GM18502 (cell line): ENCODE results near the gene SOSTDC1.

ENCODE experiments used
- ATAC-seq: cut with Tn5 transposase; IDR thresholded peaks from one replicate; pipeline ENCODE4 v1.9.1; 2021; ENCODE audit warnings: mild to moderate bottlenecking; ENCODE audit not compliant: unreplicated experiment, poor library complexity

Gene SOSTDC1

DNA sequence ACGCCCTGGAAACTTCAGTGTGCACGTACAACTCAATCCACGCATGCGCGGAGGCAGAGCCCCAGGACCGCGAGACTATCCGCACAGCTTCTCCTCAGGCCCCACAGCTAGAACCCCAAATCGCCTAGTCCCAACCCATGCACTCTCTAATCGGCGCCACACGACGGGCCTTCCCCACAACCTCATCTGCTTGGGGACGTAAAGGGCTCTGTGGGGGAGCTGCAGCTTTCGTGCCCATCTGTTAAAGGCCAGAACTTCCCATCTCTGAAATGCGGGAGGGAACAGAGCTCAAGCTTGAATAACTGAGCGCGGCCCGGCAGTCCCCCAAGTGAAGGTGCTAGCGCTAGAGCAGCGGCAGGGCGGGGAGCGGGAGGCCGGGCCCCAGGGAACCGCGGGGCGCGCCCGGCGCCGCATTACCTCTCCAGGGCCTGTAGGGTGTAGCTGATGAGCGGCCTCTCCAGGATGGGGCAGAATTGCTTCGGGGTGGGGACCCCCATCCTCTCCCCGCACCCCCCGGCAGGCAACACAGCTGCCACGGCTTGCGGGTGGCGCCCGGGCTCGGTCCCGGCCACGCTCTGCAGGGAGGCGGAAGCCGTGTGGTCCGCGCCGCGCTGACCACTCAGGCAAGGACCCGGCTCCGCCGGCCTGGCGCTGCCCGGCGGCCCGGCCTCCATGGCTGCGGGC is 44.7 kb downstream of the SOSTDC1 start:
- peak; percentile 89 for ATAC-seq

DNA sequence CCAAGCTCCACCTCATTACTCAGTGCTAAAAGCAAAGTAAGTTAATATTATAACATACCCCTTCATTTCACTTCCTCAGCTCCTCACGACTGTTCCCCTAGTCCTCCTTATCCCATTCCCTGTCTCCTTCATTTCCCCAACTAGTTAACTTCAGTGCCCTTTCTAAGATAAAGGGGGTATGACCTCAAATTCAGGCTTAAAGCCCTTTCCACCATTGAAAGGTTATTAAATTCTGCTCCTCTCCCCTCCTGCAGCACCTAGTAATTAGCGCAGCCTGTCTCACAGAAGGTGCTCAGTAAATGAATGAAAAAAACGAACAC is 45.2 kb downstream of the SOSTDC1 start:
- ATAC-seq: no peak

DNA sequence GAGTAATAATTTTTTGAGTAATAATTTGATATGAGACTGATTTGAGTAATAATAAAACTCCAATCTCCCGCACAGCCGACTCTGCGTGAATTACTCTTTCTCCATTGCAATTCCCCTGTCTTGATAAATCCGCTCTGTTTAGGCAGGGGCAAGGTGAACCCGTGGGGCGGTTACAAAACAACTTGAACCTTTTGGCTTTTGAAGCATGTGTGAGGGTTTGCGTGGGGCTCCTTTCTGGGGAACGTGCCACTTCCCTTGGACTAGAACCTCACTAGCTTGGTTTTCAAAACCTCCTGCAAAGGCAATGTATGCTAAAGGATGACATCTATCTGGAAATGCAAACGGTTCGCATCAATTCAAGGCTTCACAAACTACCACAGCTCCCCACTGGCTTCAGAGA is 45.7 kb downstream of the SOSTDC1 start:
- no peak for ATAC-seq

DNA sequence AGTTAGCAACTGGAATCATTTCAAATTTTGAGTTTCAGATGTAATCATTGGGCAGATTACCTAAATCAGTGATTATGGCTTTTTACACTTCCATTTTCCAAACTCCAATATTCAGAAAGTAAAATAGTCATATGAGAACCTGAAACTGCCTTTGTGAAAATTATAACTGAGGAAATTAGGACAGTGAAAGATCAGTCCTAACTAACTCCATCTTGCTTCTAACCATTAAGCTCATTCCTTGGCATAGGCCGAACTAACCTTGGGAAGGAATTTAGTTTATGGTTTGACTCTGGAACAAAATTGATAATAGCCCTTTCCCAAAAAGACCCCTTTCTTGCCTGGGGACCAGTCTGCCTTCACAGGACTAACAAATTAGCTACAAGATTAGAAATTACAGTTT is 46.4 kb downstream of the SOSTDC1 start:
- no peak for ATAC-seq

DNA sequence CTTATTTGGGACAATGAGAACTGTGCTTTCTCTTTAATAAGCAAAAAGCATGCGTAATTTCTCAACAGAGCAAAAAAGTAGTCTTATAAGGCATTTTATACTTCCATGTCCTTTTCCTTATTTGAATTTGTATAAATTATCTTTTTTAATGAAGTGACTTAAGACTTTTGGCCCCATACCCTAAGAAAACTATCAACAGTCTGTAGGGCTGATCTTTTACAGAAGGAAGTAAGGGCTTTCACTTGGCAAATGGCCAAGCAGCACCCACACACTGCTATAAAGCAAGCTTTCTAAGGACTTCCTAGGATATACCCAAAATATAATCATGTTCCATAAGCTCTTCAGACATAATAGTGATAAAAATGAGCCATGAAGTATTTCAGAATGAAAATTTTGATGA is 47.6 kb downstream of the SOSTDC1 start:
- no peak for ATAC-seq

DNA sequence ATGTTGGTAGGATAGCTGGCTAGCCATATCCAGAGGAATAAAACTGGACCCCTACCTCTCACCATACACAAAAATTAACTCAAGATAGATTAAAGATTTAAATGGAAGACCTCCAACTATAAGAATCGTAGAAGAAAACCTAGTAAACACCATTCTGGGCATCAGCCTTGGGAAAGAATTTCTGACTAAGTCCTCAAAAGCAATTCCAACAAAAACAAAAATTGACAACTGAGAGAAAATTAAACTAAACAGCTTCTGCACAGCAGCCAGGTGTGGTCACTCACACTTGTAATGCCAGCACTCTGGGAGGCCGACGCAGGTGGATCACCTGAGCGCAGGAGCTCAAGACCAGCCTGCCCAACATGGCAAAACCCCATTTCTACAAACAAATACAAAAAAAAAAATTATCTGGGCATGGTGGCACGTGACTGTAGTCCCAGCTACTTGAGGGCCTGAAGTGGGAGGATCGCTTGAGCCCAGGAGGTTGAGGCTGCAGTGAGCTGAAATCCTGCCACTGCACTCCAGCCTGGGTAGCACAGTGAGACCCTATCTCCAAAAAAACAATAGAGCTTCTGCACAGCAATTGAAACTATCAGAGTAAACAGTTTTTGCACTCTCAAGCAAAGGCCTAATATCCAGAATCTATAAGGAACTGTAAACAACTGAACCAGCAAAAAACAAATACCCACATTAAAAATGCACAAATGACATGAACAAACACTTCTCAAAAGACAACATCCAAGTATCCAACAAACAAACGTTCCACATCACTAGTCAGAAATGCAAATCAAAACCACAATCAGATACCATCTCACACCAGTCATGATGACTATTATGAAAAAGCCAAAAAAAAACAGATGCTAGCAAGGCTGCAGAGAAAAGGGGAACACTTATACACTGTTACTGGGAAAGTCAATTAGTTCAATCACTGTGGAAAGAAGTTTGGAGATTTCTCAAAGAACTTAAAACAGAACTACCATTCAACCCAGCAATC is 49.0 kb downstream of the SOSTDC1 start:
- ATAC-seq: no peak

DNA sequence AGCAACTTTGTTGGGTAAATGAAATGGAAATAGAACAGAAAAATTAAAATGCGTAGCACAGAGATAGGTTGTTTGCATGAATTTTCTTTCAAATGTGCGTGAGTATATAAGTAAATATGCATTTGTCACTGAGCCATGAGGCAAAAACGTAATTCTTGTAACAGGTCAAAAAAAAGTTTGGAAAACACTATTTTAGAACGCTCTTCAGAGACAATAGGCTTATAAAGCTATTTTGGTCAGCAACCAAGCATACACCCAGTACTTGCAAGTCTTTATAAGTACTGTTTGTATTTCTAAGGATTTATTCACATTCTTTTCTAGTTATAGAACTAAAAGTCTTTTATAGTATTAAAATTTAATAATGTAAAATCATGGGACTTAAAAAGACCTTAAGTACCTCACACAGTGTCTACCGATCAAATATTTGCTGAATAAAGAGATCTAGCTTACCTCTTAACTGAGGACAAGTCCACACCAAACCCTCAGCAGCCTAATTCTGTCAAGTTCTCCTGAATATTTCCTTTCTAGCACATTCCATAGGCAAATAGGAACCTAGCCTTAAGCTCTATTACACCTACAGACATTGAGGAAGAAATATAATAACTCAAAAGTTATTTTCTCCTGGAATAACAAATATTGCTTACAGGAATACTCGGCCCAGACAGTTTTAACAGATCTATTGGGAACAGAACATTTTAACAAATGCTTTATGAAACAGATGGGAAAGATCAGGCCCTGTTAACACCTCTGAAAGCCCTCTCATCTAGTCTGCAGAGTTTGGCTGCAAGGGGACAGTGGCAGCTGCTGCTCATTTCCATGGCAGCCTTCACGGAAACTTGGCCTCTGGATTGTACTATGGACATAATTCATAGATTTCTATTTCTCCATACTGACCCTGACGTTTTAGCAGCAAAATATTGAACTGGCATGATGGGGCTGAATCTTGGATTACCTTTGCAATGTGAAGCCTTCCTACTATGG is 53.0 kb downstream of the SOSTDC1 start:
- no peak for ATAC-seq
